ENCODE data around the gene RPS6KA2. TPM values are rescaled to one million over a fixed set of nuclear protein-coding genes. Genes with fewer than 3 reads are reported as not detected.

Gene RPS6KA2
- total RNA-seq, 1 experiment from 2014 or later, result 12.3 TPM

DNA sequence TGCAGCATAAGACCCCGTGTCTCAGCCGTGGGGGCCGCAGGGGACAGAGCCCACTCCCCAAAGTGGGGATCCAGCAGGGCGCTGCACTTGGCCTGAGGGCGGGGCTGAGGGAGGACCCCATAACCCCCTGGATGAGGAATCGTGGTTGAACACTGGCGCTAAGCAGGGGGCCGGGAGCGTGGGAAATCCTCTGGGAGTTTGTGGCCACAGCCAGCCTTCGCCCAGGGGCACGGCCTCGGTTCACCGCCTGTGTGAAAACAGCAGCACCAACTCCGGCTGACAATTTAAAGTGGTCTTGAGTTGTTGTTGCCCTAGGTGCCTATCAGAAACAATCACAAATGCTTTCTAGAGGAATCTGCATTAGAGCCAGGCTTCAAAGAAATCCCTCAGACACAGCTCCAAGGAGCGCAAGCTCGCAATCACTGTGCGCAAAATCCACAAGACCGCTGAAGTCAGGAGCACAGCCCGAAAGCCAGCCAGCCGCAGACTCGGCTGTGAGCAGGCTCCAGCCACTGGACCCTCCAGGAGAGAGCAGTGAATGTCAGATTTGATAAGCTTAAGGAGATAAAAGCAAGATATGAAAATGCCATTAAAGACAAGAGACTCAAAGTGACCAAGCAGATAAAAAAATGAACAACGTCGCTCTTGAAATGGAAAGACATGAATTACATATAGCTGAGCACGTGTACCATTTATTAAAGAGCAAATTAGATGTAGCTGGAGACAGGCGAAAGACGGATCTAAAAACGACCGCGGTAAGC, 10.9 kb upstream of the RPS6KA2 start:
- Histone ChIP-seq H3K79me2 (ENCODE audit: insufficient read depth, low read length) (no peaks in the 10 kb centered on the region), H2BK120ac (ENCODE audit: low read depth, low read length, poor library complexity, severe bottlenecking) (no peak overlapping the region), H4K5ac (ENCODE audit: insufficient read length, low read depth, low read length) (no peak overlapping the region), H3K23ac (ENCODE audit: insufficient read length, low read depth, low read length) (no peak overlapping the region), H3K56ac (ENCODE audit: insufficient read length, low read depth, low read length) (no peak overlapping the region), H3K27ac (ENCODE audit: insufficient read length, low read depth, low read length) (no peak overlapping the region), H2AK5ac (ENCODE audit: insufficient read length, low read length) (no peak overlapping the region), H3K18ac (ENCODE audit: insufficient read length, low read depth, low read length) (no peak overlapping the region), H4K8ac (replicated peaks; ENCODE audit: insufficient read length, low read depth, low read length) (no peak overlapping the region), H3K4ac (ENCODE audit: low read depth, low read length) (no peak overlapping the region), H3K9me3 (ENCODE audit: control insufficient read depth, low read depth, low read length) (no peaks in the 10 kb centered on the region), H3K9ac (ENCODE audit: extremely low read depth, insufficient read length, low read length) (no peak overlapping the region), H2BK20ac (ENCODE audit: low read depth, low read length, poor library complexity, severe bottlenecking) (no peak overlapping the region), H3K4me2 (ENCODE audit: insufficient read depth, insufficient read length, low read length) (no peak overlapping the region), H2BK5ac (ENCODE audit: insufficient read length, low read length) (no peak overlapping the region), H4K20me1 (ENCODE audit: control insufficient read depth, insufficient read depth, insufficient read length) (no peaks in the 10 kb centered on the region), H3K23me2 (ENCODE audit: insufficient read length, low read depth, low read length, poor library complexity, severe bottlenecking) (no peaks in the 10 kb centered on the region), H2BK12ac (ENCODE audit: insufficient read length, low read depth, low read length) (no peak overlapping the region), H3K27me3 (ENCODE audit: insufficient read depth, low read length) (no peaks in the 10 kb centered on the region), H3K79me1 (ENCODE audit: insufficient read depth, low read depth, low read length, poor library complexity, severe bottlenecking) (no peaks in the 10 kb centered on the region), H3K4me1 (ENCODE audit: insufficient read depth, low read length) (no peaks in the 10 kb centered on the region), H2AFZ (ENCODE audit: low read length) (no peak overlapping the region), H2BK15ac (ENCODE audit: low read depth, low read length) (no peak overlapping the region), H3T11ph (ENCODE audit: low read length) (no peak overlapping the region), H4K91ac (ENCODE audit: insufficient read length, low read depth, low read length) (no peak overlapping the region), H3K14ac (ENCODE audit: insufficient read depth, low read length) (no peak overlapping the region)
- H3K4me3 Mint-ChIP-seq, result no peak overlapping the region
- H3K4me1 Mint-ChIP-seq, result peaks cover 16 to 27% of the 10 kb centered on the region in 2 experiments
- TF ChIP-seq, protein P1, sequence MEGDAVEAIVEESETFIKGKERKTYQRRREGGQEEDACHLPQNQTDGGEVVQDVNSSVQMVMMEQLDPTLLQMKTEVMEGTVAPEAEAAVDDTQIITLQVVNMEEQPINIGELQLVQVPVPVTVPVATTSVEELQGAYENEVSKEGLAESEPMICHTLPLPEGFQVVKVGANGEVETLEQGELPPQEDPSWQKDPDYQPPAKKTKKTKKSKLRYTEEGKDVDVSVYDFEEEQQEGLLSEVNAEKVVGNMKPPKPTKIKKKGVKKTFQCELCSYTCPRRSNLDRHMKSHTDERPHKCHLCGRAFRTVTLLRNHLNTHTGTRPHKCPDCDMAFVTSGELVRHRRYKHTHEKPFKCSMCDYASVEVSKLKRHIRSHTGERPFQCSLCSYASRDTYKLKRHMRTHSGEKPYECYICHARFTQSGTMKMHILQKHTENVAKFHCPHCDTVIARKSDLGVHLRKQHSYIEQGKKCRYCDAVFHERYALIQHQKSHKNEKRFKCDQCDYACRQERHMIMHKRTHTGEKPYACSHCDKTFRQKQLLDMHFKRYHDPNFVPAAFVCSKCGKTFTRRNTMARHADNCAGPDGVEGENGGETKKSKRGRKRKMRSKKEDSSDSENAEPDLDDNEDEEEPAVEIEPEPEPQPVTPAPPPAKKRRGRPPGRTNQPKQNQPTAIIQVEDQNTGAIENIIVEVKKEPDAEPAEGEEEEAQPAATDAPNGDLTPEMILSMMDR (conservative IDR thresholded peaks at IDR 0.05), result no peak
- H3K27me3 Mint-ChIP-seq (ENCODE audit: low read depth), result peaks cover 17% of the 10 kb centered on the region
- H3K27ac Mint-ChIP-seq, result no peak overlapping the region
- no peaks in the 10 kb centered on the region for H3K9me3 Mint-ChIP-seq
- DNase-seq, result no peak
- H3K36me3 Mint-ChIP-seq (ENCODE audit: insufficient read depth in 1 of 3, low read depth in 3 of 3), result no peaks in the 10 kb centered on the region
- no CpG with 5 or more reads among the region's 29 CpGs for WGBS (ENCODE audit: extremely low coverage, insufficient read length, low lambda C conversion rate)
